Measurements from ENCODE around the gene GLA.

The GLA gene

DNA sequence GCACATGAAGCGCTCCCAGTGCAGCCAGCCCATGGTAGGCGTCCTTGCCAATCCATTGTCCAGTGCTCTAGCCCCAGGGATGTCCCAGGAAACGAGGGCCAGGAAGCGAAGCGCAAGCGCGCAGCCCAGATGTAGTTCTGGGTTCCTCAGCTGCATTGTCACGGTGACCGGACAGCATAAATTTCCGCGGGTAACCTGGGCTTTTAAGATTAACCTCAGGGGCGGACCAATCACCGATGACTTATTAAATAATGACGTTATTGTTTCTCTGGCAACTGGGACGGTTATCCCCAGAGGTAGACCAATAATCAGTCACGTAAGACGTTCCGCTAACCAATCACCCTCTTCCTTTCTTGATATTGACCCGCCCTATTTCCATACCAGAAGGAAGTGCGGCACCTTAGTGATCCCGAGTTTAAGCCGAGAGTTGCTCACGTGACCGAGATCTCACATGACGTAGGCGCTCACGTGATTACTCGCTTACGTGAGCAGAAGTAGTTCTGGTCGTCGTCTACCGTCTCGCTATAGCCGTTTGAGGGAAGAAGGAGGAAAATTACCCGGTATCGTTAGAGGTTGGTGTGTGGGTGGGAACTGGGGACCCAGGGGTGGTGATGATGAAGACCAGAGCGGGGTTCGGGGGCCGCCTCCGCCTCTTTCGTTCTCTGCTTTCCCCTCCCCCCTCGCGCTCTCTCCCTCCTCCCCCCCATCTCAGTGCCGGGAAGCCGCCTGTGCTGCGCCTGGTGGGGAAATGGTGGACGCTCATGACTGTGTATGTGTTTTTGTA is at the start of gene GLA, which contains the start of gene HNRNPH2:
GLA (minus strand) TSS at position 178 of the 784 bp plus-strand sequence; CDS start at position 156, 22 bp downstream.
HNRNPH2 (plus strand) TSS at position 475 of the 784 bp plus-strand sequence. CDS start 3,767 bp downstream, outside the sequence.
- Mint-ChIP-seq H3K4me3 (peak within 1 kb of the TSS; percentile 93), H3K36me3 (peaks cover 12% of the 10 kb centered on the region), H3K4me1 (peaks cover 38% of the 10 kb centered on the region), H3K27me3 (no peaks in the 10 kb centered on the region), H3K27ac (peak within 1 kb of the TSS; percentile 97), H3K9me3 (no peaks in the 10 kb centered on the region)
- DNase-seq, result peak; percentile 91
- CTCF ChIA-PET, result no interaction called here

DNA sequence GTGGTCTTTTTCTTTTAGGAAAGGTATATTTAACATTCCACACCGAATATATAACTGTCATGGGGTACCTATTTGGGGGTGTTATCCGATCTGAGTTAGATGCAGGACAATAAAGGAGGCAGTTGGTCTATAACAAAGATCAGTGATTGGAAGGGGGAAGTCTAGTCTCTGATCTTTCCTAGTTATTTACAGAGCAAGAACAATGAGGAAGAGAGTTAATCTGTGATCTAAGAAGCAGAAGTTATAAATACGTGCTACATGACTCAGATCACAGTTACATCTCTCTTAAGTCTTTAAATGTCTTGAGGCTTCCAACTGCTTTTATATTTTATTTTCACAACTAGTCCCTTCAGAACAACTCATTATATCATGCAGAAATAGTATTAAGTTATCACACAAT is 44.3 kb upstream of the GLA start:
- no peak for DNase-seq
- Mint-ChIP-seq H3K27me3 (no peaks in the 10 kb centered on the region), H3K4me3 (no peak overlapping the region), H3K36me3 (peaks cover 3% of the 10 kb centered on the region), H3K27ac (no peak overlapping the region), H3K9me3 (no peaks in the 10 kb centered on the region), H3K4me1 (peaks cover 5% of the 10 kb centered on the region)
- CTCF ChIA-PET, result no interaction called here

- no peaks in the 10 kb centered on the region for H3K27me3 Mint-ChIP-seq
- CTCF ChIA-PET, result no interaction called here
- no peak overlapping the region for H3K4me3 Mint-ChIP-seq
- H3K9me3 Mint-ChIP-seq, result no peaks in the 10 kb centered on the region
- no peak overlapping the region for H3K27ac Mint-ChIP-seq
- peaks cover 8% of the 10 kb centered on the region for H3K4me1 Mint-ChIP-seq
- H3K36me3 Mint-ChIP-seq, result peaks cover 3% of the 10 kb centered on the region
- no peak for DNase-seq
Measured at GRCh38 chrX:101450961-101451360, 43.2 kb upstream of the GLA start.

GRCh38 chrX:101450085-101450484 is 42.4 kb upstream of the GLA start:
- Mint-ChIP-seq H3K27me3 (no peaks in the 10 kb centered on the region), H3K4me3 (no peak overlapping the region), H3K27ac (no peak overlapping the region), H3K36me3 (peaks cover 3% of the 10 kb centered on the region), H3K9me3 (no peaks in the 10 kb centered on the region), H3K4me1 (peaks cover 11% of the 10 kb centered on the region)
- DNase-seq, result no peak
- CTCF ChIA-PET, result no interaction called here

- Mint-ChIP-seq H3K36me3 (peaks cover 3% of the 10 kb centered on the region), H3K27me3 (no peaks in the 10 kb centered on the region), H3K4me1 (peaks cover 11% of the 10 kb centered on the region), H3K27ac (no peak overlapping the region), H3K4me3 (no peak overlapping the region), H3K9me3 (no peaks in the 10 kb centered on the region)
- CTCF ChIA-PET, result no interaction called here
- no peak for DNase-seq
Measured at GRCh38 chrX:101449279-101449678, 41.6 kb upstream of the GLA start.

DNA sequence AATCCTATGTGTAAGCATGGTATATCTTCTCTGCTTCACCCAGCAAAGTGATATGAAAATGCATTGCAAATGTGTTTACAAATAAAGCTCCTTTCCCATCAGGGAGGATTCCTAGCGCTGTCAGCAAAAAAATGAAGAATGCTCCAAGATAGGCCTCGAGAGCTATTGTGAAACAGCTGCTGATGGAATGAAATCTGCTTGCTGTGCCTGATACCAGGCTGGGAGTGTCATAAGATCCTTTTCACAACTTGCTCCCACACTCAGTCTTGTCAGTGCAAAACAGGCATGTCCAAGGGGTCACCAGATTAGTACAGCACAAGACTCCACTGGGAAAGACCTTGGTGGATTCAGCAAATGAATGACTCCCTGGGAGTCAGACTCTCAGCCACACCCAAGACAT is 34.4 kb upstream of the GLA start:
- no peak for DNase-seq
- peaks cover 21% of the 10 kb centered on the region for H3K36me3 Mint-ChIP-seq
- H3K27ac Mint-ChIP-seq, result no peak overlapping the region
- H3K4me3 Mint-ChIP-seq, result no peak overlapping the region
- H3K9me3 Mint-ChIP-seq, result peaks cover 1% of the 10 kb centered on the region
- H3K4me1 Mint-ChIP-seq, result peaks cover 6% of the 10 kb centered on the region
- H3K27me3 Mint-ChIP-seq, result no peaks in the 10 kb centered on the region
- CTCF ChIA-PET, result no interaction called here

GRCh38 chrX:101430457-101431078 is 22.8 kb upstream of the GLA start:
- Mint-ChIP-seq H3K4me3 (no peak overlapping the region), H3K4me1 (peaks cover 12% of the 10 kb centered on the region), H3K9me3 (peaks cover 2% of the 10 kb centered on the region), H3K36me3 (peaks cover 4% of the 10 kb centered on the region), H3K27me3 (no peaks in the 10 kb centered on the region), H3K27ac (peak overlapping the region; percentile 28)
- no peak for DNase-seq
- CTCF ChIA-PET, result no interaction called here

- H3K4me1 Mint-ChIP-seq, result peaks cover 12% of the 10 kb centered on the region
- CTCF ChIA-PET, result no interaction called here
- H3K36me3 Mint-ChIP-seq, result peaks cover 6% of the 10 kb centered on the region
- no peaks in the 10 kb centered on the region for H3K27me3 Mint-ChIP-seq
- DNase-seq, result no peak
- H3K9me3 Mint-ChIP-seq, result peaks cover 2% of the 10 kb centered on the region
- H3K27ac Mint-ChIP-seq, result no peak overlapping the region
- no peak overlapping the region for H3K4me3 Mint-ChIP-seq
Measured at GRCh38 chrX:101429934-101430333, 22.2 kb upstream of the GLA start.

GRCh38 chrX:101427954-101428353 is 20.2 kb upstream of the GLA start:
- no peak overlapping the region for H3K27ac Mint-ChIP-seq
- H3K4me3 Mint-ChIP-seq, result no peak overlapping the region
- no peaks in the 10 kb centered on the region for H3K27me3 Mint-ChIP-seq
- H3K9me3 Mint-ChIP-seq, result no peaks in the 10 kb centered on the region
- CTCF ChIA-PET, result no interaction called here
- DNase-seq, result no peak
- H3K36me3 Mint-ChIP-seq, result peaks cover 10% of the 10 kb centered on the region
- peaks cover 12% of the 10 kb centered on the region for H3K4me1 Mint-ChIP-seq

DNA sequence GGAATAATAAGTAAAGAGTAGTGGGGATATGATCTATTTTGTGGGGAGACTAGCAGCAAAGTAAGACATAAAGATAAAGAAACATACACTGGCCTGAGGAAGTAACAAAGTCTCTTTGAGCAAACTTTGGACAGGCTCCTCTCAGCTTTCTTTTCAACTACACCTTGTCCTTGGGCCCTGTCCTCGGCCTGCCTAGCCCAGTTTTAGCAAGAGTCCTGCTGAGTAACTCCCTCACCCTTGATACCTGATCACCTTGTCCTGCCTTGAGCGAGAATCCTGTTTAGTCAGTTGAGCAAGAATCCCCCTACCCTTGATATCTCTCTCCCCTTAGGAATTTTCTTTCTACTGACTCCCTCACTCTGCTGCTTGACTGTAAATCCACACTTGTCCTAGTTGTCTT is 11.8 kb upstream of the GLA start:
- Mint-ChIP-seq H3K4me1 (peaks cover 30% of the 10 kb centered on the region), H3K9me3 (no peaks in the 10 kb centered on the region), H3K36me3 (no peaks in the 10 kb centered on the region), H3K27me3 (peaks cover 3% of the 10 kb centered on the region), H3K27ac (no peak overlapping the region), H3K4me3 (peak overlapping the region; percentile 83)
- CTCF ChIA-PET, result interaction anchor here (0.7 to 0.8 kb wide), 2 partner anchors 9 to 176 kb away, joined by 3 to 4 read pairs; no protein-coding TSS in a partner anchor
- DNase-seq, result no peak

DNA sequence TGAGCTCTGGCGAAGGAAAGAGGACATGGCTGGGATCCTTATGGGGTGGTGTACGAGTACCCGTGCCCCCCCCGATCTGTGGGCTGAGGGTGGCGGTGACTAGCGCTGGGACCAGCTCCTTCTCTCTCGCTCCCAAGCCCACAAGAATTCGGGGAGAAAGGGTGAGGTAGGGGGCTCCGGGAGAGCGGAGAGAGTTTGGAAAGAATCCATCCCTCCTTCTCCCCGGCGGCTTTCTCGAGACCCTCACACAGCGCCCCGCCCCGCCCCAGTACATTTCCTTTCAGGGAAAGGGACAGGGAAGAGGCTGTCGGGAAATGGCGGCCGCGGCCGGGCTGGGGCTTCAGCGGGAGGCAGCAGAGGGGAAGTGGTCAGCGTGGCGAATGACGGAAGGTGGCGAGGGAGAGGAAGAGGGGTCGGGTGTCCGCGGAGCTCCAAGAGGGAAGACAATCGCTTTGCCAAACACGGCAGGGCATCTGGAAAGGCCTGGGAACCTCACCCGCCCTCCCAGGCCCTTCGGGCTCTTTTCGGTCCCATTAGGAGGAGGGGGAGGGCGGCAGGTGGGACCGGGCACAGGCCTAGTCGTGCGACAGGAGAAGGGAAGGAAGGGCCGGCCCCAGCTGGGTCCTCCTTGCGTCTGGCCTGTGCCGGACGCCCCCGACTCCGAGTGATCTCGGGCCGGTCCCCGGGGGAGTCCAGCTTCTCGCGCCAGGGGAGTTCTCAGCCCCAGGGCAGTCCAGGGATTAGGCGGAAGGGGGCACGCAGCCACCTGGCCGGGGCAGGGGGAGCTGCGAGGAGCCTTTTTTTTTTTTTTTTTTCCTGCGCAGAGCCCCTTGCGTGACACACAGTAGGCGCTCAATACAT is 10.5 kb upstream of the GLA start:
- CTCF ChIA-PET, result interaction anchor here (0.8 kb wide), 1 partner anchor 341 kb away, joined by 3 read pairs; no protein-coding TSS in a partner anchor
- H3K27ac Mint-ChIP-seq, result peak overlapping the region; percentile 87
- DNase-seq, result peak; percentile 51
- peaks cover 32% of the 10 kb centered on the region for H3K4me1 Mint-ChIP-seq
- H3K4me3 Mint-ChIP-seq, result peak overlapping the region; percentile 83
- no peaks in the 10 kb centered on the region for H3K9me3 Mint-ChIP-seq
- H3K36me3 Mint-ChIP-seq, result peaks cover under 1% of the 10 kb centered on the region
- H3K27me3 Mint-ChIP-seq, result peaks cover 3% of the 10 kb centered on the region

- Mint-ChIP-seq H3K27me3 (peaks cover 3% of the 10 kb centered on the region), H3K9me3 (no peaks in the 10 kb centered on the region), H3K36me3 (peaks cover 10% of the 10 kb centered on the region), H3K27ac (peak overlapping the region; percentile 60), H3K4me3 (peak overlapping the region; percentile 83), H3K4me1 (peaks cover 41% of the 10 kb centered on the region)
- CTCF ChIA-PET, result interaction anchor here (1.4 to 3.8 kb wide), 3 partner anchors 179 to 387 kb away, joined by 3 to 18 read pairs (median 5); no protein-coding TSS in a partner anchor
- no peak for DNase-seq
Measured at GRCh38 chrX:101417190-101417589, 9.5 kb upstream of the GLA start.

GRCh38 chrX:101416691-101417090 is 9.0 kb upstream of the GLA start:
- Mint-ChIP-seq H3K36me3 (peaks cover 10% of the 10 kb centered on the region), H3K9me3 (no peaks in the 10 kb centered on the region), H3K4me1 (peaks cover 46% of the 10 kb centered on the region), H3K4me3 (no peak overlapping the region), H3K27me3 (peaks cover 3% of the 10 kb centered on the region), H3K27ac (peak overlapping the region; percentile 37)
- CTCF ChIA-PET, result interaction anchor here (1.0 to 3.8 kb wide), 4 partner anchors 179 to 387 kb away, joined by 3 to 18 read pairs (median 4); no protein-coding TSS in a partner anchor
- no peak for DNase-seq
